ENCODE results near the gene ST7L.

Gene ST7L

GRCh38 chr1:112524251-112524650 is 94.7 kb downstream of the ST7L start:
- no peak overlapping the region for H3K4me3 ChIP-seq (replicated peaks in 1 of 2; ENCODE audit: low read depth in 2 of 2, low read length in 2 of 2)
- no peak for TF ChIP-seq CTCF (IDR thresholded peaks at IDR 0.05; ENCODE audit: low read depth, low read length)
- DNase-seq (ENCODE audit: low read depth in 2 of 2) = peak; percentile 72 to 83

GRCh38 chr1:112522621-112523020 is 96.3 kb downstream of the ST7L start:
- H3K4me3 ChIP-seq (replicated peaks in 1 of 2; ENCODE audit: low read depth in 2 of 2, low read length in 2 of 2) = no peak overlapping the region
- no peak for TF ChIP-seq CTCF (IDR thresholded peaks at IDR 0.05; ENCODE audit: low read depth, low read length)
- peak; percentile 81 to 92 for DNase-seq (ENCODE audit: low read depth in 2 of 2)

GRCh38 chr1:112520166-112520565 is 98.8 kb downstream of the ST7L start:
- no peak for DNase-seq (ENCODE audit: low read depth in 2 of 2)
- TF ChIP-seq CTCF (IDR thresholded peaks at IDR 0.05; ENCODE audit: low read depth, low read length) = no peak

GRCh38 chr1:112518186-112518585 is 100.8 kb downstream of the ST7L start:
- no peak overlapping the region for H3K4me3 ChIP-seq (replicated peaks in 1 of 2; ENCODE audit: low read depth in 2 of 2, low read length in 2 of 2)
- TF ChIP-seq CTCF (IDR thresholded peaks at IDR 0.05; ENCODE audit: low read depth, low read length) = no peak
- DNase-seq (ENCODE audit: low read depth in 2 of 2) = no peak

More at GRCh38 chr1:112520166-112520565, 98.8 kb downstream of the ST7L start:
- H3K4me3 ChIP-seq (replicated peaks in 1 of 2; ENCODE audit: low read depth in 2 of 2, low read length in 2 of 2) = no peak overlapping the region

- TF ChIP-seq CTCF (IDR thresholded peaks at IDR 0.05; ENCODE audit: low read depth, low read length) = no peak
- no peak for DNase-seq (ENCODE audit: low read depth in 2 of 2)
- no peak overlapping the region for H3K4me3 ChIP-seq (replicated peaks in 1 of 2; ENCODE audit: low read depth in 2 of 2, low read length in 2 of 2)
These were observed 101.3 kb downstream of the ST7L start for GRCh38 chr1:112517646-112518045.

- TF ChIP-seq CTCF (IDR thresholded peaks at IDR 0.05; ENCODE audit: low read depth, low read length) = no peak
- no peak overlapping the region for H3K4me3 ChIP-seq (replicated peaks in 1 of 2; ENCODE audit: low read depth in 2 of 2, low read length in 2 of 2)
- DNase-seq (ENCODE audit: low read depth in 2 of 2) = no peak
These were observed 101.7 kb downstream of the ST7L start for GRCh38 chr1:112517231-112517630.

GRCh38 chr1:112516141-112516540 is 102.8 kb downstream of the ST7L start:
- H3K4me3 ChIP-seq (replicated peaks in 1 of 2; ENCODE audit: low read depth in 2 of 2, low read length in 2 of 2) = no peak overlapping the region
- TF ChIP-seq CTCF (IDR thresholded peaks at IDR 0.05; ENCODE audit: low read depth, low read length) = no peak
- DNase-seq (ENCODE audit: low read depth in 2 of 2) = no peak
